Measurements from ENCODE around the gene SETBP1.

SETBP1 gene

GRCh38 chr18:45046961-45047360 is 366.3 kb downstream of the SETBP1 start:
- no peak for DNase-seq

- DNase-seq, result no peak
Measured at GRCh38 chr18:45049578-45050319, 369.1 kb downstream of the SETBP1 start.

GRCh38 chr18:45050712-45051601 is 370.3 kb downstream of the SETBP1 start:
- no peak for DNase-seq

- DNase-seq, result no peak
Measured at GRCh38 chr18:45054636-45055035, 373.9 kb downstream of the SETBP1 start.

- DNase-seq, result no peak
Measured at GRCh38 chr18:45055811-45056210, 375.1 kb downstream of the SETBP1 start.

GRCh38 chr18:45056926-45057325 is 376.2 kb downstream of the SETBP1 start:
- DNase-seq, result no peak

- DNase-seq, result no peak
Measured at GRCh38 chr18:45057955-45058600, 377.4 kb downstream of the SETBP1 start.

- DNase-seq, result peak; percentile 9
Measured at GRCh38 chr18:45059695-45060094, 379.0 kb downstream of the SETBP1 start.

GRCh38 chr18:45060102-45060501 is 379.4 kb downstream of the SETBP1 start:
- DNase-seq, result no peak

- no peak for DNase-seq
Measured at GRCh38 chr18:45061359-45061758, 380.7 kb downstream of the SETBP1 start.

- no peak for DNase-seq
Measured at GRCh38 chr18:45063246-45064038, 382.8 kb downstream of the SETBP1 start.

- no peak for DNase-seq
Measured at GRCh38 chr18:45066210-45066609, 385.5 kb downstream of the SETBP1 start.

GRCh38 chr18:45066886-45067285 is 386.2 kb downstream of the SETBP1 start:
- no peak for DNase-seq

GRCh38 chr18:45068400-45069094 is 387.9 kb downstream of the SETBP1 start:
- no peak for DNase-seq

GRCh38 chr18:45069546-45069945 is 388.9 kb downstream of the SETBP1 start:
- DNase-seq, result no peak

GRCh38 chr18:45071956-45072355 is 391.3 kb downstream of the SETBP1 start:
- DNase-seq, result no peak

- no peak for DNase-seq
Measured at GRCh38 chr18:45073556-45073955, 392.9 kb downstream of the SETBP1 start.

GRCh38 chr18:45081566-45082181 is 401.0 kb downstream of the SETBP1 start:
- DNase-seq, result no peak

GRCh38 chr18:45083226-45083855 is 402.7 kb downstream of the SETBP1 start:
- DNase-seq, result no peak

GRCh38 chr18:45084206-45084605 is 403.5 kb downstream of the SETBP1 start:
- DNase-seq, result no peak
